DMS79 treated with DMSO at 0.1 percent for 48 hours (cell line): ENCODE results near the gene ABI1.
A peak's percentile ranks its signal among the peaks of the same experiment; 100 is the strongest.

Experiments
- DNase-seq: peaks from one replicate; lab custom pipeline; 2025; lab: John Stamatoyannopoulos, UW

The ABI1 gene

DNA sequence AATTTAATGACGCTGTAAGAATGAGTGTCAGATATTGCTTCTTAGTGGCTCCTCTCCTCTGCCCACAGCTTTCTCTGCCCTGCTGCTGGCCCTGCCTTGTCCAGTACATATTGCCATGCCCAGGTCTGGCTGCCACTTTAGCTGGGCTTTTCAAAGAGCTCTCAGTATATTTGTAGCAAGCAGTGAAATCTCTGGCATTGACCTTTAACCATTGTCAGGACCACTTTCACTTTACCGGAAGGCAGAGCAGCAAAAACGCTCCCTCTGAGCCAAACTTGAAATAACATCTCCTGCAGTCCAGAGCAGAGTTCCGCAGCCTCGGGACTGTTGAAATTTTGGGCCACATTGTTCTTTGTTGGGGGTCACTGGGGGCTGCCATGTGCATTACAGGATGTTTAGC, 149.4 kb downstream of the ABI1 start:
- no peak for DNase-seq

GRCh38 chr10:26706936-26707335, 153.8 kb downstream of the ABI1 start:
- no peak for DNase-seq

- DNase-seq: no peak
Measured at GRCh38 chr10:26706206-26706605, 154.6 kb downstream of the ABI1 start.

DNA sequence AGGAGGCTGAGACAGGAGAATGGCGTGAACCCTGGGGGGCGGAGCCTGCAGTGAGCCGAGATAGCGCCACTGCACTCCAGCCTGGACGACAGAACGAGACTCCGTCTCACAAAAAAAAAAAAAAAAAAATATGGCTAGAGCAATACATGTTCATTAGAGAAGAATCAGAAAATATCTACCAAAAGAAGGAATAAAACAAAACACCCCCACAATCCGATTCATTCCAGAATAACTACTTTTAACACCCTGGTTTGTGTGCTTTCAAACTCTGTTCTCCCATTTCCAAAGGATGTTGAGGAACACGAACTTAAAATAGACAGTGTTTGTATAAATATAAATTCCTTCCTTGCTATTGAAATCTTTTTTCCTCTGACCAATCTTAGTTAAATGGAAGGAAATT, 156.8 kb downstream of the ABI1 start:
- DNase-seq: no peak

GRCh38 chr10:26703096-26703495, 157.7 kb downstream of the ABI1 start:
- no peak for DNase-seq

DNA sequence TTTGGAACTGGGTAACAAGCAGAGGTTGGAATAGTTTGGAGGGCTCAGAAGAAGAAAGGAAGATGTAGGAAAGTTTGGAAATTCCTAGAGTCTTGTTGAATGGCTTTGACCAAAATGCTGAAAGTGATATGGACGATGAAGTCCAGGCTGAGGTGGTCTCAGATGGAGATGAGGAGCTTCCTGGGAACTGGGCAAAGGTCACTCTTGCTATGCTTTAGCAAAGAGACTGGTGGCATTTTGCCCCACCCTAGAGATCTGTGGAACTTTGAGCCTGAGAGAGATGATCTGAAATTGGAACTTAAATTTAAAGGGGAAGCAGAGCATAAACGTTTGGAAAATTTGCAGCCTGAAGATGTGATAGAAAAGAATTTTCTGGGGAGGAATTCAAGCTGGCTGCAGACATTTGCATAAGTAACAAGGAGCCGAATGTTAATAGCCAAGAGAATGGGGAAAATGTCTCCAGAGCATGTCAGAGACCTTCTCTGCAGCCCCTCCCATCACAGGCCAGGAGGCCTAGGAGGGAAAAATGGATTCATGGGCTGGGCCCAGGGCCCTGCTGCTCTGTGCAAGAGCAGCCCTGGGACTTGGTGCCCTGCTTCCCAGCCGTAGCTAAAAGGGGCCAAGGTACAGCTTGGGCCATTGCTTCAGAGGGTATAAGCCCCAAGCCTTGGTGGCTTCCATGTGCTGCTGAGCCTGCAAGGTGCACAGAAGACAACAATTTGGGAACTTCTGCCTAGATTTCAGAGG, 159.7 kb downstream of the ABI1 start:
- no peak for DNase-seq

DNA sequence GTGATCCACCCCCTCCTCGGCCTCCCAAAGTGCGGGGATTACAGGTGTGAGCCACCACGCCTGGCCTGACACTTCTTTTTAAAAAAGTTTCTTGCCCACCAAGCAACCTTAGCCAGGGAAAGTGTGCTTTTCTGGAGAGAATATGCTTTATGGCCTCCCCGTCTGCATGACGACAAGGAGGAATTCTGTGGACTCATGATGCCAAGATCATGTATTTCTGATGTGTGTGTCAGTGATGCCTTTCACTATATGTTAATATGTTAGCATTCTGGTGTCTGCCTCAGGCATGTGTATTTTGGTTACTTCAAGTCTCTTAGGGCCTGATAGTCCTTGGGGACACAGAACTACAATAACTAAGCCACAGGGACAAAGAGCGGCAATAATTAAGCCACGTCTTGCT, 161.1 kb downstream of the ABI1 start:
- no peak for DNase-seq

- no peak for DNase-seq
Measured at GRCh38 chr10:26698909-26699308, 161.8 kb downstream of the ABI1 start.

- no peak for DNase-seq
Measured at GRCh38 chr10:26697922-26698608, 162.7 kb downstream of the ABI1 start.

DNA sequence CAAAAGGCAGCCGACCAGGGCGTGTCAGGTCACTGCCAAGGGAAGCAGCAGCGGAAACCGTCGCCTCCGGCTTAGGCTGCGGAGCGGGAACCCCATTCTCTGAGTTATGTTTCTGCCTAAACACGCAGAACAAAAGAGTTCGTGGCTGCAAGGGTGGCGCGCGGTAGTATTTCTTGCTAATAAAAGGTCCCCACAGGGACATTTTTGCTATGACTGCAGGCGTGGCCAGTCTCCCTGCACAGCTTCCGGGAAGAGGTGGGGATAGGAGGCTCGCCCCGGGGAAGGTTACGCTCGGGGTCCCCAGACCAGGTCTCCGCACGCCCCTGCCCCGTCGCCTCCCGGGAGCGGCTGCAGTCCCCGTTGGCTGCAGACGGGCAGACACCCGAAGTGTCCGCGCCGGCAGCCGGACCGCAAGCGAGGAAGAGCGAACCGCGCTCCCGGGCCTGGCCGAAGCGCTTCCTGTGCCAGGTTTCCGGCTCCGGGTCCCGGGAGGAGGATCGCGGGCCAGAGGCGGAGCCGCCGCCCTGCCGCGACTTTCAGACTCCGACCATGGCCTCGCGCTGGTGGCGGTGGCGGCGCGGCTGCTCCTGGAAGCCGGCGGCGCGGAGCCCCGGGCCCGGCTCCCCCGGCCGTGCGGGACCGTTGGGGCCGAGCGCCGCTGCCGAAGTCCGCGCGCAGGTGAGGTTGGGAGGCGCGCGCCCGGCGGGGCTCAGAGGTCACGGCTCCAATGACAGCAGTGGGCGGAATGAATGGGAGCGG, 163.4 kb downstream of the ABI1 start, which contains the start of gene PDSS1:
PDSS1 (plus strand) TSS at position 539 of the 759 bp plus-strand sequence; CDS start at position 550, 11 bp downstream.
- peak; percentile 24 for DNase-seq

DNA sequence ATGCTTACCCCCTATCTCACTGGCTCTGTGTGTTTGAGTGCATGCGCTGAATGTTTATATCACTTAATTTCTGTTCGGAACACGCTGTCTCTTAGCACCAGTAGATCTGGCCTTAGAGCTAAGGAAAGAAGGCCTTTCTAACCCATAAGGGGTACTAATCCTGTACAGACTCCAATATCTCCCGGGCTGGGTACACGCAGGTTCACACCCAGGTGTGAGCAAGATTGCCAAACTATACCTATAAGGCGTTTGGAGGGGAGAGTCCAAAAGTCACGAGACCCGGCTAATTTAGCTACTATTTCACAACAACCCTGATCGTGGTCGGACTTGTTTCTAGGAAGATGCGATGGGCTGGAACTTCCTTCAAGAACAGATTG, 164.0 kb downstream of the ABI1 start:
- no peak for DNase-seq
